ENCODE data around the gene SLC38A8. TPM values are rescaled to one million over a fixed set of nuclear protein-coding genes. Genes with fewer than 3 reads are reported as not detected.

The SLC38A8 gene
- total and polyA plus RNA-seq, 4 donors = 0.08 to 1.0 (median 0.32) TPM

DNA sequence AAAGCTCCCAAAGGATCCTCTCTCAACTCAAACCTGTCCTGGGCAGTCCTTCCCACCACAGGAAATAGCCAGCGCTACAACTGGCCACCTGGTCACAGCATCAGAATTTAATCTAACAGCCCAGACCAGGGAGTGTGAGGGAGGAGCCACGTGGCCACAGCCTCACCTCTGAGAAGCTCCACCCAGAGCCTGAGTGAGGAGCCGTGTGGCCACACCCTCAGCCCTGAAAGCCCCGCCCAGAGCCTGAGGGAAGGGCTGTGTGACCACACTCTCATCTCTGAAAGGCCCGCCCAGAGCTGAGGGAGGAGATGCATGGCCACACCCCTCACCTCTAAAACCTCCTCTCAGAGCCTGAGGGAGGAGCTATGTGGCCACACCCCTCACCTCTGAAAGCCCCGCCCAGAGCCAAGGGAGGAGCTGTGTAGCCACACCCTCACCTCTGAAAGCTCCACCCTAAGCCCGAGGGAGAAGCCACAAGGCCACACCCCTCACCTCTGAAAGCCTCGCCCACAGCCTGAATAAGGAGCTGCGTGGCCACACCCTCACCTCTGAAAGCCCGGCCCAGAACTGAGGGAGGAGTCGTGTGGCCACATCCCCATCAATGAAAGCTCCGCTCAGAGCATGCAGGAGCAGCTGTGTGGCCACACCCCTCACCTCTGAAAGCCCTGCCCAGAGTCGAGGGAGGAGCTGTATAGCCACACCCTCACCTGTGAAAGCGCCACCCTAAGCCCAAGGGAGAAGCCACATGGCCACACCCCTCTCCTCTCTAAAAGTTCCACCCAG is 28.6 kb downstream of the SLC38A8 start:
- DNase-seq (ENCODE audit: low spot score) = peak; percentile 49
- H3K4me3 ChIP-seq (ENCODE audit: low read depth in 1 of 3, low read length in 3 of 3) = no peak overlapping the region
- H3K36me3 ChIP-seq (ENCODE audit: control insufficient read depth in 4 of 4, insufficient read depth in 3 of 4, low read depth in 1 of 4, low read length in 3 of 4) = no peaks in the 10 kb centered on the region
- no peak overlapping the region for H3K27ac ChIP-seq (ENCODE audit: low read depth in 1 of 2, low read length in 2 of 2)
- TF ChIP-seq CTCF (IDR thresholded peaks at IDR 0.05; ENCODE audit: low read depth, low read length, missing input control) = no peak
- TF ChIP-seq SP1 (IDR thresholded peaks at IDR 0.05) = peak; percentile 53
- no peak overlapping the region for H3K9ac ChIP-seq (ENCODE audit: low read depth in 1 of 2, low read length in 2 of 2)
- no peaks in the 10 kb centered on the region for H3K4me1 ChIP-seq (ENCODE audit: control insufficient read depth in 4 of 4, insufficient read depth in 4 of 4, low read length in 3 of 4)
- H3K9me3 ChIP-seq (ENCODE audit: control insufficient read depth in 4 of 4, low read length in 3 of 4) = peaks cover 0 to 4% (median 0%) of the 10 kb centered on the region in 4 donors
- 16% methylated on average over 14 of the region's 14 CpGs for WGBS
- H3K27me3 ChIP-seq (ENCODE audit: control insufficient read depth in 4 of 4, insufficient read depth in 4 of 4, low read length in 3 of 4) = no peaks in the 10 kb centered on the region

DNA sequence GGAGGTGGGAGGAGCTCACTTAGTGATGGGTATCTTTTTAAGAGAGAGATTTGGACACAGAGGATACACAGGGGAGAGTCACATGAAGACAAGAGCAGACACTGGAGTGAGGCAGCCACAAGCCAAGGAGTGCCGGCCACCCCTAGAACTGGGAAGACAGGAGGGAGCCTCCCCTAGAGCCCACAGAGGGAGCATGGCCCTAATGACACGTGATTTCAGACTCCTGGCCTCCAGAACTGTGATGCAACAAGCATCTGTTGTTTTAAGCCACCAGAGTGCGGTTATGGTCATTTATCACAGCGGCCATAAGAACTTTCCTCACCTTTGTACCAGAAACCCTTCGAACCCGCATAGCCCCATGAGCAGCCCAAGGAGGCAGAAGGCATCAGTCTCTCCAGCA is 33.3 kb downstream of the SLC38A8 start:
- DNase-seq (ENCODE audit: low spot score) = no peak
- Histone ChIP-seq H3K4me1 (ENCODE audit: control insufficient read depth in 4 of 4, insufficient read depth in 4 of 4, low read length in 3 of 4) (no peaks in the 10 kb centered on the region), H3K27me3 (ENCODE audit: control insufficient read depth in 4 of 4, insufficient read depth in 4 of 4, low read length in 3 of 4) (no peaks in the 10 kb centered on the region), H3K4me3 (ENCODE audit: low read depth in 1 of 3, low read length in 3 of 3) (no peak overlapping the region), H3K9ac (ENCODE audit: low read depth in 1 of 2, low read length in 2 of 2) (no peak overlapping the region), H3K9me3 (ENCODE audit: control insufficient read depth in 4 of 4, low read length in 3 of 4) (no peaks in the 10 kb centered on the region), H3K36me3 (ENCODE audit: control insufficient read depth in 4 of 4, insufficient read depth in 3 of 4, low read depth in 1 of 4, low read length in 3 of 4) (no peaks in the 10 kb centered on the region), H3K27ac (ENCODE audit: low read depth in 1 of 2, low read length in 2 of 2) (no peak overlapping the region)
- WGBS = 77% methylated on average over 6 of the region's 6 CpGs
- TF ChIP-seq RXRA (IDR thresholded peaks at IDR 0.05) (no peak), SP1 (IDR thresholded peaks at IDR 0.05) (no peak), TAF1 (conservative IDR thresholded peaks at IDR 0.05) (no peak), JUND (IDR thresholded peaks at IDR 0.05) (no peak), FOXA2 (IDR thresholded peaks at IDR 0.05) (no peak), HNF4A (conservative IDR thresholded peaks at IDR 0.05) (no peak), CTCF (IDR thresholded peaks at IDR 0.05; ENCODE audit: low read depth, low read length, missing input control) (no peak), RAD21 (IDR thresholded peaks at IDR 0.05) (no peak), GABPA (IDR thresholded peaks at IDR 0.05 in 1 of 2, conservative IDR thresholded peaks at IDR 0.05 in 1 of 2) (no peak), NR2F2 (IDR thresholded peaks at IDR 0.05) (no peak), YY1 (IDR thresholded peaks at IDR 0.05) (no peak), EGR1 (IDR thresholded peaks at IDR 0.05; ENCODE audit: low read depth in 2 of 2) (no peak), FOXA1 (IDR thresholded peaks at IDR 0.05) (no peak), HNF4G (IDR thresholded peaks at IDR 0.05) (no peak)
- TF ChIP-seq, protein P1, sequence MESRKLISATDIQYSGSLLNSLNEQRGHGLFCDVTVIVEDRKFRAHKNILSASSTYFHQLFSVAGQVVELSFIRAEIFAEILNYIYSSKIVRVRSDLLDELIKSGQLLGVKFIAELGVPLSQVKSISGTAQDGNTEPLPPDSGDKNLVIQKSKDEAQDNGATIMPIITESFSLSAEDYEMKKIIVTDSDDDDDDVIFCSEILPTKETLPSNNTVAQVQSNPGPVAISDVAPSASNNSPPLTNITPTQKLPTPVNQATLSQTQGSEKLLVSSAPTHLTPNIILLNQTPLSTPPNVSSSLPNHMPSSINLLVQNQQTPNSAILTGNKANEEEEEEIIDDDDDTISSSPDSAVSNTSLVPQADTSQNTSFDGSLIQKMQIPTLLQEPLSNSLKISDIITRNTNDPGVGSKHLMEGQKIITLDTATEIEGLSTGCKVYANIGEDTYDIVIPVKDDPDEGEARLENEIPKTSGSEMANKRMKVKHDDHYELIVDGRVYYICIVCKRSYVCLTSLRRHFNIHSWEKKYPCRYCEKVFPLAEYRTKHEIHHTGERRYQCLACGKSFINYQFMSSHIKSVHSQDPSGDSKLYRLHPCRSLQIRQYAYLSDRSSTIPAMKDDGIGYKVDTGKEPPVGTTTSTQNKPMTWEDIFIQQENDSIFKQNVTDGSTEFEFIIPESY (IDR thresholded peaks at IDR 0.05) = no peak
- TF ChIP-seq, protein P2, sequence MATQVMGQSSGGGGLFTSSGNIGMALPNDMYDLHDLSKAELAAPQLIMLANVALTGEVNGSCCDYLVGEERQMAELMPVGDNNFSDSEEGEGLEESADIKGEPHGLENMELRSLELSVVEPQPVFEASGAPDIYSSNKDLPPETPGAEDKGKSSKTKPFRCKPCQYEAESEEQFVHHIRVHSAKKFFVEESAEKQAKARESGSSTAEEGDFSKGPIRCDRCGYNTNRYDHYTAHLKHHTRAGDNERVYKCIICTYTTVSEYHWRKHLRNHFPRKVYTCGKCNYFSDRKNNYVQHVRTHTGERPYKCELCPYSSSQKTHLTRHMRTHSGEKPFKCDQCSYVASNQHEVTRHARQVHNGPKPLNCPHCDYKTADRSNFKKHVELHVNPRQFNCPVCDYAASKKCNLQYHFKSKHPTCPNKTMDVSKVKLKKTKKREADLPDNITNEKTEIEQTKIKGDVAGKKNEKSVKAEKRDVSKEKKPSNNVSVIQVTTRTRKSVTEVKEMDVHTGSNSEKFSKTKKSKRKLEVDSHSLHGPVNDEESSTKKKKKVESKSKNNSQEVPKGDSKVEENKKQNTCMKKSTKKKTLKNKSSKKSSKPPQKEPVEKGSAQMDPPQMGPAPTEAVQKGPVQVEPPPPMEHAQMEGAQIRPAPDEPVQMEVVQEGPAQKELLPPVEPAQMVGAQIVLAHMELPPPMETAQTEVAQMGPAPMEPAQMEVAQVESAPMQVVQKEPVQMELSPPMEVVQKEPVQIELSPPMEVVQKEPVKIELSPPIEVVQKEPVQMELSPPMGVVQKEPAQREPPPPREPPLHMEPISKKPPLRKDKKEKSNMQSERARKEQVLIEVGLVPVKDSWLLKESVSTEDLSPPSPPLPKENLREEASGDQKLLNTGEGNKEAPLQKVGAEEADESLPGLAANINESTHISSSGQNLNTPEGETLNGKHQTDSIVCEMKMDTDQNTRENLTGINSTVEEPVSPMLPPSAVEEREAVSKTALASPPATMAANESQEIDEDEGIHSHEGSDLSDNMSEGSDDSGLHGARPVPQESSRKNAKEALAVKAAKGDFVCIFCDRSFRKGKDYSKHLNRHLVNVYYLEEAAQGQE (IDR thresholded peaks at IDR 0.05) = no peak
- TF ChIP-seq, protein P3, sequence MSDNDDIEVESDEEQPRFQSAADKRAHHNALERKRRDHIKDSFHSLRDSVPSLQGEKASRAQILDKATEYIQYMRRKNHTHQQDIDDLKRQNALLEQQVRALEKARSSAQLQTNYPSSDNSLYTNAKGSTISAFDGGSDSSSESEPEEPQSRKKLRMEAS (IDR thresholded peaks at IDR 0.05) = no peak
- TF ChIP-seq, protein P4, sequence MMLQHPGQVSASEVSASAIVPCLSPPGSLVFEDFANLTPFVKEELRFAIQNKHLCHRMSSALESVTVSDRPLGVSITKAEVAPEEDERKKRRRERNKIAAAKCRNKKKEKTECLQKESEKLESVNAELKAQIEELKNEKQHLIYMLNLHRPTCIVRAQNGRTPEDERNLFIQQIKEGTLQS (IDR thresholded peaks at IDR 0.05) = no peak

All from liver (tissue), 9 donors.